ENCODE results near the gene RAB31.

DNA sequence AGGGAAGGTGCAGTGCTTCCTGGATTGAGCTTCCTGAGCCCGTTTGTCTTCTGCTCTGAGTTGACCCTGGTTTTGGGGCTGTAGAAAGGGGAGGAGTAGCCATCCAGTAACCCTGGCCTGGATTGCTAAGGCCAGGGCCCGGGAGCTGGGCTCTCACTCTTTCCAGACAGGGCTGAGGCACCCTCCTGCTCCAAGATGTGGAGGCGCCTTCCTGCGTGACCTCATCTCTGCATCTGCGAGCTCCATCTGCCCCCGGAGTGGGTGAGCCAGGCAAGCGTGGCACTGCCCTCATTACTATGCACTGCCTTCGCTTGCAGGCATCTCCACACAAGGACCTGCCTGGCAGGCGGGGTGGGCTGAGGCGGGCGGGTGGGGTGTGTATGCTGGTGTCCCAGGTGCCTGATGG lies 58.0 kb downstream of the RAB31 start:
- TF ChIP-seq, protein P1, sequence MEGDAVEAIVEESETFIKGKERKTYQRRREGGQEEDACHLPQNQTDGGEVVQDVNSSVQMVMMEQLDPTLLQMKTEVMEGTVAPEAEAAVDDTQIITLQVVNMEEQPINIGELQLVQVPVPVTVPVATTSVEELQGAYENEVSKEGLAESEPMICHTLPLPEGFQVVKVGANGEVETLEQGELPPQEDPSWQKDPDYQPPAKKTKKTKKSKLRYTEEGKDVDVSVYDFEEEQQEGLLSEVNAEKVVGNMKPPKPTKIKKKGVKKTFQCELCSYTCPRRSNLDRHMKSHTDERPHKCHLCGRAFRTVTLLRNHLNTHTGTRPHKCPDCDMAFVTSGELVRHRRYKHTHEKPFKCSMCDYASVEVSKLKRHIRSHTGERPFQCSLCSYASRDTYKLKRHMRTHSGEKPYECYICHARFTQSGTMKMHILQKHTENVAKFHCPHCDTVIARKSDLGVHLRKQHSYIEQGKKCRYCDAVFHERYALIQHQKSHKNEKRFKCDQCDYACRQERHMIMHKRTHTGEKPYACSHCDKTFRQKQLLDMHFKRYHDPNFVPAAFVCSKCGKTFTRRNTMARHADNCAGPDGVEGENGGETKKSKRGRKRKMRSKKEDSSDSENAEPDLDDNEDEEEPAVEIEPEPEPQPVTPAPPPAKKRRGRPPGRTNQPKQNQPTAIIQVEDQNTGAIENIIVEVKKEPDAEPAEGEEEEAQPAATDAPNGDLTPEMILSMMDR (IDR thresholded peaks at IDR 0.05 in 8 of 11, conservative IDR thresholded peaks at IDR 0.05 in 3 of 11): no peak
- no peak for TF ChIP-seq POLR2A (IDR thresholded peaks at IDR 0.05)
- TF ChIP-seq POLR2AphosphoS5 (IDR thresholded peaks at IDR 0.05): no peak
